ENCODE measurements around the gene GINS3.
"Not testable (repeated sequence)": the region's sequence is repeated elsewhere in the genome, so short reads cannot be mapped to it uniquely, and the experiment has no call there.

Gene GINS3

GRCh38 chr16:58389724-58390123, 2.5 kb upstream of the GINS3 start:
- DNase-seq (ENCODE audit: low spot score), result no peak

- DNase-seq (ENCODE audit: low spot score), result peak; percentile 16
Observed at GRCh38 chr16:58393138-58393504, 850 bp downstream of the GINS3 start.

- not testable (repeated sequence) for DNase-seq (ENCODE audit: low spot score)
Observed at GRCh38 chr16:58396897-58397296, 4.6 kb downstream of the GINS3 start.

- DNase-seq (ENCODE audit: low spot score), result no peak
Observed at GRCh38 chr16:58399718-58400633, 7.7 kb downstream of the GINS3 start.

- DNase-seq (ENCODE audit: low spot score), result not testable (repeated sequence)
Observed at GRCh38 chr16:58401305-58401704, 9.0 kb downstream of the GINS3 start.

GRCh38 chr16:58402796-58403195, 10.5 kb downstream of the GINS3 start:
- no peak for DNase-seq (ENCODE audit: low spot score)

GRCh38 chr16:58409316-58409973, 17.2 kb downstream of the GINS3 start:
- no peak for DNase-seq (ENCODE audit: low spot score)

- DNase-seq (ENCODE audit: low spot score), result no peak
Observed at GRCh38 chr16:58411336-58411735, 19.1 kb downstream of the GINS3 start.

GRCh38 chr16:58411736-58412614, 19.7 kb downstream of the GINS3 start:
- no peak for DNase-seq (ENCODE audit: low spot score)

- DNase-seq (ENCODE audit: low spot score), result not testable (repeated sequence)
Observed at GRCh38 chr16:58412615-58412970, 20.3 kb downstream of the GINS3 start.

- DNase-seq (ENCODE audit: low spot score), result no peak
Observed at GRCh38 chr16:58413359-58413758, 21.1 kb downstream of the GINS3 start.

GRCh38 chr16:58415003-58415402, 22.7 kb downstream of the GINS3 start:
- no peak for DNase-seq (ENCODE audit: low spot score)

- not testable (repeated sequence) for DNase-seq (ENCODE audit: low spot score)
Observed at GRCh38 chr16:58415961-58416360, 23.7 kb downstream of the GINS3 start.

GRCh38 chr16:58417035-58417434, 24.8 kb downstream of the GINS3 start:
- no peak for DNase-seq (ENCODE audit: low spot score)

GRCh38 chr16:58417600-58417999, 25.3 kb downstream of the GINS3 start:
- DNase-seq (ENCODE audit: low spot score), result no peak

GRCh38 chr16:58418026-58418425, 25.8 kb downstream of the GINS3 start:
- no peak for DNase-seq (ENCODE audit: low spot score)

GRCh38 chr16:58418601-58419000, 26.3 kb downstream of the GINS3 start:
- DNase-seq (ENCODE audit: low spot score), result no peak

- no peak for DNase-seq (ENCODE audit: low spot score)
Observed at GRCh38 chr16:58419241-58419990, 27.1 kb downstream of the GINS3 start.

GRCh38 chr16:58421059-58421458, 28.8 kb downstream of the GINS3 start:
- DNase-seq (ENCODE audit: low spot score), result no peak

GRCh38 chr16:58421529-58421928, 29.3 kb downstream of the GINS3 start:
- DNase-seq (ENCODE audit: low spot score), result no peak

GRCh38 chr16:58422809-58423208, 30.5 kb downstream of the GINS3 start:
- no peak for DNase-seq (ENCODE audit: low spot score)

- no peak for DNase-seq (ENCODE audit: low spot score)
Observed at GRCh38 chr16:58425245-58425644, 33.0 kb downstream of the GINS3 start.

Data from hepatic stellate cell (primary cell).